Vagina (tissue), 2 donors: ENCODE measurements around the gene YTHDC1. TPM values are rescaled to one million over a fixed set of nuclear protein-coding genes. Genes with fewer than 3 reads are reported as not detected.

Experiments
- DNase-seq, 2 donors: peaks; one replicate each; pipeline ENCODE4 v3.0.0-alpha.2; 2017; ENCODE audit errors: extremely low spot score in 2 of 2
- H3K27ac ChIP-seq: fragments of 200-600 bp; sonication (generic); one replicate; pipeline ENCODE4 v1.5.1; 2019
- H3K27me3 ChIP-seq: fragments of 200-600 bp; sonication (generic); one replicate; pipeline ENCODE4 v1.5.1; 2019
- H3K36me3 ChIP-seq, 2 donors: fragments of 200-600 bp; sonication (generic); one replicate each; pipeline ENCODE4 v1.5.1; 2017 to 2019
- H3K4me1 ChIP-seq: fragments of 200-600 bp; sonication (generic); one replicate; pipeline ENCODE4 v1.5.1; 2019
- H3K4me3 ChIP-seq, 2 donors: fragments of 200-600 bp; sonication (generic); 1 replicate in 1 of 2; 2 replicates in 1 of 2; pipeline ENCODE4 v1.5.1; 2016 to 2019
- H3K9me3 ChIP-seq: fragments of 200-600 bp; sonication (generic); one replicate; pipeline ENCODE4 v1.5.1; 2019
- CTCF ChIP-seq, 3 experiments: fragments of 450-650 bp in 2 of 3; fragments of 200-600 bp in 1 of 3; sonication (generic) in 1 of 3; IDR thresholded peaks; one replicate each; pipeline ENCODE4 v1.5.1; 2017 to 2019; ENCODE audit warnings: antibody characterized with exemption in 3 of 3, mild to moderate bottlenecking in 2 of 3, moderate library complexity in 2 of 3
- POLR2A ChIP-seq, 2 donors: fragments of 450-650 bp; IDR thresholded peaks; one replicate each; pipeline ENCODE4 v1.6.1; 2017; ENCODE audit warnings: antibody characterized with exemption in 2 of 2, mild to moderate bottlenecking in 2 of 2, moderate library complexity in 2 of 2
- POLR2AphosphoS5 ChIP-seq, 2 donors: sonication (generic); formaldehyde crosslinking; IDR thresholded peaks; one replicate each; pipeline ENCODE4 v1.9.0; 2017; ENCODE audit warnings: antibody characterized with exemption in 2 of 2, mild to moderate bottlenecking in 2 of 2, low read depth in 1 of 2; ENCODE audit not compliant: insufficient read depth in 1 of 2
- intact Hi-C: fragments of 100-400 bp; cut with DNase I; formaldehyde crosslinking; loops from one replicate; pipeline ENCODE4 v1.15.1; 2023
- total RNA-seq: library from RNA; depleted of rRNA; stranded (reverse); fragments of >200 nt; gene quantifications from one replicate; pipeline ENCODE4 v1.2.3, GENCODE V29; 2016

Gene YTHDC1
- total RNA-seq, 1 donor from 2014 or later = 61.4 TPM

- H3K9me3 ChIP-seq = no peaks in the 10 kb centered on the region
- no peak overlapping the region for H3K4me3 ChIP-seq
- DNase-seq = no peak
- intact Hi-C loops = no loop called here
- no peaks in the 10 kb centered on the region for H3K4me1 ChIP-seq
- H3K27ac ChIP-seq = no peak overlapping the region
- TF ChIP-seq CTCF (IDR thresholded peaks at IDR 0.05) (no peak), POLR2A (IDR thresholded peaks at IDR 0.05) (no peak), POLR2AphosphoS5 (IDR thresholded peaks at IDR 0.05; ENCODE audit: insufficient read depth in 1 of 2, low read depth in 1 of 2) (no peak)
- H3K27me3 ChIP-seq = no peaks in the 10 kb centered on the region
- H3K36me3 ChIP-seq = peaks cover 0 to 78% of the 10 kb centered on the region in 2 donors
Observed at GRCh38 chr4:68316193-68316969, 33.5 kb downstream of the YTHDC1 start.

DNA sequence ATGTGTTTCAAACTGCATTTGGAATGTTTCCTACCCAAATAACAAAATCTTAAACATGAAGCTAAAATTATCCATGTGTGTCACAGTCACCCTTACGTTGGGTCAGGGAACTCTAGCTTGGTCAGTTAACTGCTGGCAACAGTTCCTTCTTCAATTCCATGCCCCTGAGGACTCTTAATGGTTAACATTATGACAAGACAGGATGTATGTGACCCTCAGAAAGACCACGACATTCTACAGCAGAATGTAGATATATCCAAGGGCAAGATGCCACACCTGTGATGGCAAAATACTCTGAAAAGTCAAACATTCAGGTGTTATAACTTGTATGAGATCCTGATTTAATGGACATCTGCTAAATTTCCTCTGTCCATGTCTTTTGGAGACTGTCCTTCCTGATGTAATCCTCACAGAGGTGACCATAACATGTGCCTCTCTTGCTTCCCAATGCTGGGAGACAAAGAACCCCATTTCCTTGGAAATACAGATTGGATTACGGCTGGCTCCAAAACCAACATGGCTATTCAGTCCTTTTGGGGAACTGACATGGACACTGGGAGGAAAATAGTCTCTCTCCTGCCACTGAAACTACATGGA, 39.1 kb downstream of the YTHDC1 start:
- TF ChIP-seq POLR2AphosphoS5 (IDR thresholded peaks at IDR 0.05; ENCODE audit: insufficient read depth in 1 of 2, low read depth in 1 of 2) (no peak), POLR2A (IDR thresholded peaks at IDR 0.05) (no peak), CTCF (IDR thresholded peaks at IDR 0.05) (no peak)
- no peak overlapping the region for H3K4me3 ChIP-seq
- no peaks in the 10 kb centered on the region for H3K4me1 ChIP-seq
- H3K27ac ChIP-seq = no peak overlapping the region
- H3K9me3 ChIP-seq = no peaks in the 10 kb centered on the region
- intact Hi-C loops = no loop called here
- no peaks in the 10 kb centered on the region for H3K27me3 ChIP-seq
- peaks cover 0 to 40% of the 10 kb centered on the region in 2 donors for H3K36me3 ChIP-seq
- DNase-seq = no peak

- H3K27ac ChIP-seq = no peak overlapping the region
- no peaks in the 10 kb centered on the region for H3K9me3 ChIP-seq
- no peak for TF ChIP-seq POLR2AphosphoS5 (IDR thresholded peaks at IDR 0.05; ENCODE audit: insufficient read depth in 1 of 2, low read depth in 1 of 2)
- TF ChIP-seq POLR2A (IDR thresholded peaks at IDR 0.05) = no peak
- TF ChIP-seq CTCF (IDR thresholded peaks at IDR 0.05) = no peak
- no peaks in the 10 kb centered on the region for H3K27me3 ChIP-seq
- H3K4me3 ChIP-seq = no peak overlapping the region
- intact Hi-C loops = no loop called here
- no peaks in the 10 kb centered on the region for H3K36me3 ChIP-seq
- no peak for DNase-seq
- H3K4me1 ChIP-seq = no peaks in the 10 kb centered on the region
Observed at GRCh38 chr4:68304731-68305130, 45.2 kb downstream of the YTHDC1 start.

GRCh38 chr4:68299492-68300457, 50.1 kb downstream of the YTHDC1 start:
- Histone ChIP-seq H3K27me3 (no peaks in the 10 kb centered on the region), H3K9me3 (no peaks in the 10 kb centered on the region), H3K36me3 (no peaks in the 10 kb centered on the region), H3K4me1 (no peaks in the 10 kb centered on the region), H3K27ac (no peak overlapping the region), H3K4me3 (no peak overlapping the region)
- no peak for TF ChIP-seq POLR2A (IDR thresholded peaks at IDR 0.05)
- TF ChIP-seq POLR2AphosphoS5 (IDR thresholded peaks at IDR 0.05; ENCODE audit: insufficient read depth in 1 of 2, low read depth in 1 of 2) = no peak
- TF ChIP-seq CTCF (IDR thresholded peaks at IDR 0.05) = no peak
- intact Hi-C loops = no loop called here
- no peak for DNase-seq
